Common myeloid progenitor, CD34-positive (primary cell): Measurements from ENCODE around the gene TMEM109.

Experiments
- CTCF ChIA-PET: fragments of 350-600 bp; sonication (Branson Sonifier 250); formaldehyde crosslinking; loops from one replicate; lab custom pipeline; 2021; ENCODE audit warnings: antibody characterized with exemption; lab: Charles Lee
- POLR2A ChIA-PET: fragments of 350-600 bp; sonication (Branson Sonifier 250); formaldehyde crosslinking; loops from one replicate; lab custom pipeline; 2021; ENCODE audit warnings: antibody characterized with exemption; lab: Charles Lee
- DNase-seq, 3 donors: peaks; one replicate each; pipeline versions ENCODE4 v3.0.0 to v3.0.0-alpha.2; 2013
- H3K27ac ChIP-seq, 2 experiments: 1 replicate in 1 of 2; 2 replicates in 1 of 2; pipeline ENCODE4 v1.7.0; 2013; ENCODE audit warnings: inconsistent platforms in 2 of 2, low read length in 2 of 2, mild to moderate bottlenecking in 2 of 2, low read depth in 1 of 2, moderate library complexity in 1 of 2; ENCODE audit not compliant: severe bottlenecking in 2 of 2, insufficient read depth in 1 of 2, poor library complexity in 1 of 2
- H3K27me3 ChIP-seq, 5 experiments: replicated peaks in 2 of 5; 1 replicate in 3 of 5; 2 replicates in 2 of 5; pipeline versions ENCODE4 v1.6.1 to v1.7.0; 2013; ENCODE audit warnings: low read length in 4 of 5, mild to moderate bottlenecking in 2 of 5, moderate library complexity in 2 of 5, inconsistent platforms in 1 of 5; ENCODE audit not compliant: insufficient read depth in 5 of 5, control insufficient read depth in 4 of 5
- H3K36me3 ChIP-seq, 4 experiments: 1 replicate in 2 of 4; 2 replicates in 2 of 4; pipeline versions ENCODE4 v1.6.1 to v1.7.0; 2013; ENCODE audit warnings: low read length in 3 of 4, control low read depth in 1 of 4, mild to moderate bottlenecking in 1 of 4; ENCODE audit not compliant: control insufficient read depth in 4 of 4, insufficient read depth in 4 of 4
- H3K4me1 ChIP-seq, 4 experiments: 1 replicate in 3 of 4; 2 replicates in 1 of 4; pipeline versions ENCODE4 v1.6.1 to v1.7.1; 2013; ENCODE audit warnings: low read length in 3 of 4, mild to moderate bottlenecking in 3 of 4, control low read depth in 1 of 4, inconsistent platforms in 1 of 4, moderate library complexity in 1 of 4; ENCODE audit not compliant: control insufficient read depth in 4 of 4, insufficient read depth in 4 of 4; ENCODE audit errors: control extremely low read depth in 1 of 4
- H3K4me3 ChIP-seq, 7 experiments: 1 replicate in 4 of 7; 2 replicates in 3 of 7; pipeline versions ENCODE4 v1.5.1 to v1.7.0; 2013; ENCODE audit warnings: mild to moderate bottlenecking in 7 of 7, low read length in 6 of 7, moderate library complexity in 6 of 7, inconsistent platforms in 2 of 7, low read depth in 2 of 7, control low read depth in 1 of 7; ENCODE audit not compliant: insufficient read depth in 4 of 7, control insufficient read depth in 1 of 7; ENCODE audit errors: extremely low read depth in 1 of 7
- H3K9me3 ChIP-seq, 5 experiments: 1 replicate in 4 of 5; 2 replicates in 1 of 5; pipeline versions ENCODE4 v1.6.1 to v1.7.1; 2013; ENCODE audit warnings: low read length in 4 of 5, mild to moderate bottlenecking in 2 of 5, inconsistent platforms in 1 of 5, low read depth in 1 of 5, moderate library complexity in 1 of 5; ENCODE audit not compliant: control insufficient read depth in 4 of 5, insufficient read depth in 2 of 5; ENCODE audit errors: control extremely low read depth in 1 of 5
- WGBS: methylation state at CpG from one replicate; pipeline ENCODE4 v1.1.5; 2013; ENCODE audit not compliant: insufficient coverage; 5-methylcytosine and 5-hydroxymethylcytosine counted together

The TMEM109 gene

GRCh38 chr11:60934790-60935605 is 21.0 kb downstream of the TMEM109 start:
- WGBS: 94% methylated on average over 19 of the region's 21 CpGs
- no peaks in the 10 kb centered on the region for H3K9me3 ChIP-seq
- POLR2A ChIA-PET: interaction anchor here (0.5 kb wide), 1 partner anchor 439 kb away, joined by 5 read pairs; no protein-coding TSS in a partner anchor

GRCh38 chr11:60935676-60936442 is 21.9 kb downstream of the TMEM109 start:
- WGBS: 93% methylated on average over 19 of the region's 27 CpGs
- ChIA-PET CTCF (interaction anchor here (1.2 kb wide), 1 partner anchor 20 kb away, joined by 3 read pairs; no protein-coding TSS in a partner anchor), POLR2A (interaction anchor here (0.5 kb wide), 1 partner anchor 438 kb away, joined by 5 read pairs; no protein-coding TSS in a partner anchor)
- no peaks in the 10 kb centered on the region for H3K4me1 ChIP-seq
- no peak overlapping the region for H3K27ac ChIP-seq
- H3K36me3 ChIP-seq: no peaks in the 10 kb centered on the region
- H3K4me3 ChIP-seq: no peak overlapping the region
- no peaks in the 10 kb centered on the region for H3K9me3 ChIP-seq
- H3K27me3 ChIP-seq: peaks cover 0 to 10% (median 2%) of the 10 kb centered on the region in 5 experiments
- DNase-seq: no peak

More at GRCh38 chr11:60934790-60935605, 21.0 kb downstream of the TMEM109 start:
- DNase-seq: no peak
- Histone ChIP-seq H3K27ac (no peak overlapping the region), H3K4me1 (no peaks in the 10 kb centered on the region), H3K27me3 (peaks cover 0 to 9% (median 5%) of the 10 kb centered on the region in 5 experiments), H3K4me3 (no peak overlapping the region), H3K36me3 (no peaks in the 10 kb centered on the region)
- CTCF ChIA-PET: interaction anchor here (0.9 kb wide), 1 partner anchor 47 kb away, joined by 4 read pairs; no protein-coding TSS in a partner anchor

GRCh38 chr11:60936467-60937143 is 22.6 kb downstream of the TMEM109 start:
- H3K9me3 ChIP-seq: peaks cover 0 to 2% (median 0%) of the 10 kb centered on the region in 5 experiments
- no peak for DNase-seq
- no peak overlapping the region for H3K27ac ChIP-seq
- H3K36me3 ChIP-seq: no peaks in the 10 kb centered on the region
- ChIA-PET POLR2A (no interaction called here), CTCF (interaction anchor here (1.2 kb wide), 1 partner anchor 21 kb away, joined by 3 read pairs; no protein-coding TSS in a partner anchor)
- WGBS: 95% methylated on average over 11 of the region's 18 CpGs
- H3K4me3 ChIP-seq: no peak overlapping the region
- no peaks in the 10 kb centered on the region for H3K4me1 ChIP-seq
- peaks cover 0 to 10% (median 2%) of the 10 kb centered on the region in 5 experiments for H3K27me3 ChIP-seq

GRCh38 chr11:60937144-60937527 is 23.2 kb downstream of the TMEM109 start:
- Histone ChIP-seq H3K27me3 (peaks cover 0 to 10% (median 2%) of the 10 kb centered on the region in 5 experiments), H3K4me3 (no peak overlapping the region), H3K27ac (no peak overlapping the region), H3K4me1 (no peaks in the 10 kb centered on the region), H3K36me3 (no peaks in the 10 kb centered on the region), H3K9me3 (peaks cover 0 to 2% (median 0%) of the 10 kb centered on the region in 5 experiments)
- 94% methylated on average over 12 of the region's 12 CpGs for WGBS
- CTCF ChIA-PET: interaction anchor here (1.2 kb wide), 1 partner anchor 21 kb away, joined by 3 read pairs; no protein-coding TSS in a partner anchor
- POLR2A ChIA-PET: no interaction called here
- no peak for DNase-seq

- Histone ChIP-seq H3K27ac (no peak overlapping the region), H3K4me1 (no peaks in the 10 kb centered on the region), H3K27me3 (peaks cover 0 to 10% (median 2%) of the 10 kb centered on the region in 5 experiments), H3K9me3 (peaks cover 0 to 2% (median 0%) of the 10 kb centered on the region in 5 experiments), H3K4me3 (no peak overlapping the region), H3K36me3 (no peaks in the 10 kb centered on the region)
- 100% methylated on average over 7 of the region's 8 CpGs for WGBS
- POLR2A ChIA-PET: no interaction called here
- CTCF ChIA-PET: no interaction called here
- no peak for DNase-seq
Measured at GRCh38 chr11:60937811-60938210, 23.9 kb downstream of the TMEM109 start.

- H3K4me3 ChIP-seq: no peak overlapping the region
- POLR2A ChIA-PET: no interaction called here
- CTCF ChIA-PET: no interaction called here
- peaks cover 0 to 2% (median 0%) of the 10 kb centered on the region in 5 experiments for H3K9me3 ChIP-seq
- H3K27ac ChIP-seq: no peak overlapping the region
- no peaks in the 10 kb centered on the region for H3K4me1 ChIP-seq
- 99% methylated on average over 9 of the region's 9 CpGs for WGBS
- no peak for DNase-seq
- H3K27me3 ChIP-seq: peaks cover 0 to 10% (median 2%) of the 10 kb centered on the region in 5 experiments
- no peaks in the 10 kb centered on the region for H3K36me3 ChIP-seq
Measured at GRCh38 chr11:60938500-60938899, 24.5 kb downstream of the TMEM109 start.
